Endodermal cell (in vitro differentiated cells): ENCODE results near the gene SLC45A2. TPM values are rescaled to one million over a fixed set of nuclear protein-coding genes. Genes with fewer than 3 reads are reported as not detected.

Source experiments
- DNase-seq: peaks from one replicate; pipeline ENCODE4 v3.0.0-alpha.2; 2017
- H3K27ac ChIP-seq: 2 replicates; pipeline ENCODE4 v1.5.1; 2013; ENCODE audit warnings: mild to moderate bottlenecking, low read depth, low read length, moderate library complexity
- H3K27me3 ChIP-seq: 2 replicates; pipeline ENCODE4 v1.6.1; 2013; ENCODE audit warnings: mild to moderate bottlenecking, low read length, moderate library complexity; ENCODE audit not compliant: insufficient read depth, control insufficient read depth, poor library complexity, severe bottlenecking
- H3K36me3 ChIP-seq: 2 replicates; pipeline ENCODE4 v1.7.0; 2013; ENCODE audit warnings: mild to moderate bottlenecking, low read length, moderate library complexity; ENCODE audit not compliant: control insufficient read depth, insufficient read depth
- H3K4me1 ChIP-seq: one replicate; pipeline ENCODE4 v1.7.0; 2013; ENCODE audit warnings: low read length; ENCODE audit not compliant: control insufficient read depth, insufficient read depth
- H3K4me3 ChIP-seq: 2 replicates; pipeline ENCODE4 v1.5.1; 2013; ENCODE audit warnings: mild to moderate bottlenecking, low read length, moderate library complexity
- H3K9ac ChIP-seq: 2 replicates; pipeline ENCODE4 v1.6.1; 2013; ENCODE audit warnings: mild to moderate bottlenecking, low read length, moderate library complexity; ENCODE audit not compliant: poor library complexity, severe bottlenecking; ENCODE audit errors: extremely low read depth
- H3K9me3 ChIP-seq: 2 replicates; pipeline ENCODE4 v1.6.1; 2013; ENCODE audit warnings: mild to moderate bottlenecking, low read length, moderate library complexity; ENCODE audit not compliant: control insufficient read depth
- H3K27ac Mint-ChIP-seq: 2 replicates; pipeline ENCODE4 v1.8.0; 2020; ENCODE audit warnings: mixed read lengths
- H3K27me3 Mint-ChIP-seq: 2 replicates; pipeline ENCODE4 v1.8.0; 2021; ENCODE audit warnings: mild to moderate bottlenecking, mixed read lengths; ENCODE audit not compliant: insufficient read depth
- H3K36me3 Mint-ChIP-seq: 2 replicates; pipeline ENCODE4 v1.8.0; 2020; ENCODE audit warnings: low read depth, mixed read lengths
- H3K4me1 Mint-ChIP-seq: 2 replicates; pipeline ENCODE4 v1.8.0; 2020; ENCODE audit warnings: mixed read lengths
- H3K4me3 Mint-ChIP-seq: 2 replicates; pipeline ENCODE4 v1.8.0; 2020; ENCODE audit warnings: mild to moderate bottlenecking, moderate library complexity, mixed read lengths
- H3K9me3 Mint-ChIP-seq: 2 replicates; pipeline ENCODE4 v1.8.0; 2020; ENCODE audit warnings: mild to moderate bottlenecking, mixed read lengths
- CTCF ChIP-seq: fragments of 200-600 bp; sonication (generic); conservative IDR thresholded peaks from 2 replicates; pipeline ENCODE4 v1.5.0; 2021; ENCODE audit warnings: antibody characterized with exemption, mild to moderate bottlenecking
- WGBS, 2 experiments: methylation state at CpG; one replicate each; pipeline versions ENCODE4 v1.1.5 to v1.1.7; 2013; ENCODE audit warnings: missing lambda C conversion rate in 2 of 2, mixed read lengths in 1 of 2; ENCODE audit not compliant: insufficient coverage in 1 of 2, insufficient read length in 1 of 2; 5-methylcytosine and 5-hydroxymethylcytosine counted together
- total RNA-seq, 2 donors: library from RNA; stranded (reverse); fragmentation: NEBNext Ultra II Directional in 1 of 2; extraction: Animal tissue kit (Norgen Biotek cat#: 25700) in 1 of 2; gene quantifications; 2 replicates in 1 of 2; 3 replicates in 1 of 2; pipeline ENCODE4 v1.2.1, GENCODE V29; 2021

The SLC45A2 gene
- total RNA-seq, 2 donors from 2014 or later = 0.20 TPM; not detected in 1

- Histone ChIP-seq H3K4me1 (peaks cover 6% of the 10 kb centered on the region), H3K27ac (no peak overlapping the region), H3K9me3 (no peaks in the 10 kb centered on the region), H3K27me3 (no peaks in the 10 kb centered on the region), H3K36me3 (no peaks in the 10 kb centered on the region), H3K9ac (no peak overlapping the region), H3K4me3 (no peak overlapping the region)
- no peaks in the 10 kb centered on the region for H3K27me3 Mint-ChIP-seq
- no peak overlapping the region for H3K27ac Mint-ChIP-seq
- peaks cover 24% of the 10 kb centered on the region for H3K4me1 Mint-ChIP-seq
- no peaks in the 10 kb centered on the region for H3K9me3 Mint-ChIP-seq
- H3K4me3 Mint-ChIP-seq = no peak overlapping the region
- no peak for TF ChIP-seq CTCF
- peaks cover 9% of the 10 kb centered on the region for H3K36me3 Mint-ChIP-seq
- WGBS, 2 experiments = 100% methylated on average over 1 of the region's 1 CpG; no CpG with 5 or more reads in 1 of the 2 experiments
- no peak for DNase-seq
Observed at GRCh38 chr5:34009610-34010009, 25.1 kb upstream of the SLC45A2 start.

- TF ChIP-seq CTCF = no peak
- peak overlapping the region; percentile 66 for H3K9ac ChIP-seq
- 52 to 86% methylated on average over 1 of the region's 1 CpG for WGBS, 2 experiments
Observed at GRCh38 chr5:34008802-34009201, 24.3 kb upstream of the SLC45A2 start.

GRCh38 chr5:34007621-34008600 lies 23.4 kb upstream of the SLC45A2 start, which contains the start of gene AMACR:
Gene AMACR (minus strand): TSS chr5:34008050. CDS start chr5:34008019, 31 bp downstream.
- peak; percentile 97 for DNase-seq
- no peaks in the 10 kb centered on the region for H3K9me3 Mint-ChIP-seq
- Histone ChIP-seq H3K4me1 (peaks cover 6% of the 10 kb centered on the region), H3K4me3 (peak within 1 kb of the TSS; percentile 82), H3K9me3 (no peaks in the 10 kb centered on the region), H3K9ac (peak within 1 kb of the TSS; percentile 66), H3K36me3 (peaks cover 9% of the 10 kb centered on the region), H3K27ac (peak within 1 kb of the TSS; percentile 87), H3K27me3 (no peaks in the 10 kb centered on the region)
- WGBS, 2 experiments = 1% methylated on average over 24 to 75 of the region's 76 CpGs
- TF ChIP-seq CTCF = no peak
- peaks cover 24% of the 10 kb centered on the region for H3K4me1 Mint-ChIP-seq
- H3K4me3 Mint-ChIP-seq = peak within 1 kb of the TSS; percentile 81
- peaks cover 23% of the 10 kb centered on the region for H3K36me3 Mint-ChIP-seq
- peak within 1 kb of the TSS; percentile 98 for H3K27ac Mint-ChIP-seq
- no peaks in the 10 kb centered on the region for H3K27me3 Mint-ChIP-seq

More at GRCh38 chr5:34008802-34009201, 24.3 kb upstream of the SLC45A2 start:
- peaks cover 24% of the 10 kb centered on the region for H3K4me1 Mint-ChIP-seq
- DNase-seq = no peak
- no peaks in the 10 kb centered on the region for H3K9me3 Mint-ChIP-seq
- Histone ChIP-seq H3K9me3 (no peaks in the 10 kb centered on the region), H3K36me3 (peaks cover 1% of the 10 kb centered on the region), H3K27me3 (no peaks in the 10 kb centered on the region), H3K4me3 (peak overlapping the region; percentile 82), H3K4me1 (peaks cover 6% of the 10 kb centered on the region), H3K27ac (peak overlapping the region; percentile 87)
- peaks cover 14% of the 10 kb centered on the region for H3K36me3 Mint-ChIP-seq
- peak overlapping the region; percentile 98 for H3K27ac Mint-ChIP-seq
- no peaks in the 10 kb centered on the region for H3K27me3 Mint-ChIP-seq
- peak overlapping the region; percentile 81 for H3K4me3 Mint-ChIP-seq
